Activated naive CD8-positive, alpha-beta T cell treated with anti-CD3 and anti-CD28 coated beads, Interleukin-2, amount 10 ng/mL, durations not matched to agents 7 days and 5 days (primary cell): ENCODE data around the gene UGGT2. TPM values are rescaled to one million over a fixed set of nuclear protein-coding genes. Genes with fewer than 3 reads are reported as not detected.
"Not testable (repeated sequence)": the region's sequence is repeated elsewhere in the genome, so short reads cannot be mapped to it uniquely, and the experiment has no call there.

ENCODE experiments used
- ATAC-seq: fragments of 150-1000 bp; cut with Tn5 transposase; one replicate; pipeline ENCODE4 v1.10.0; 2021; ENCODE audit warnings: low read depth, moderate library complexity
- POLR2A ChIA-PET: fragments of 350-600 bp; sonication (Branson Sonifier 250); formaldehyde crosslinking; loops from one replicate; lab custom pipeline; 2021; ENCODE audit warnings: antibody characterized with exemption; lab: Charles Lee
- DNase-seq: peaks from one replicate; pipeline ENCODE4 v3.0.0; 2021
- H3K27ac Mint-ChIP-seq: one replicate; pipeline ENCODE4 v1.8.0; 2022; ENCODE audit warnings: mild to moderate bottlenecking, mixed read lengths
- H3K27me3 Mint-ChIP-seq: one replicate; pipeline ENCODE4 v1.8.0; 2022; ENCODE audit warnings: mild to moderate bottlenecking, moderate library complexity, mixed read lengths
- H3K36me3 Mint-ChIP-seq: one replicate; pipeline ENCODE4 v1.8.0; 2021; ENCODE audit warnings: mild to moderate bottlenecking, mixed read lengths
- H3K4me1 Mint-ChIP-seq: one replicate; pipeline ENCODE4 v1.8.0; 2021; ENCODE audit warnings: mixed read lengths
- H3K4me3 Mint-ChIP-seq: one replicate; pipeline ENCODE4 v1.8.0; 2022; ENCODE audit warnings: mild to moderate bottlenecking, moderate library complexity, mixed read lengths
- H3K9me3 Mint-ChIP-seq: one replicate; pipeline ENCODE4 v1.8.0; 2021; ENCODE audit warnings: mixed read lengths
- total RNA-seq, 2 experiments: library from RNA; stranded (reverse); gene quantifications; one replicate each; pipeline ENCODE4 v1.2.3, GENCODE V29; 2021

UGGT2 gene
- total RNA-seq, 2 experiments from 2014 or later, result 0.42 TPM; not detected in 1

- no peaks in the 10 kb centered on the region for H3K4me1 Mint-ChIP-seq
- H3K36me3 Mint-ChIP-seq, result no peaks in the 10 kb centered on the region
- ATAC-seq (no peak), DNase-seq (no peak)
- no peaks in the 10 kb centered on the region for H3K9me3 Mint-ChIP-seq
- no peak overlapping the region for H3K27ac Mint-ChIP-seq
- POLR2A ChIA-PET, result no interaction called here
- H3K4me3 Mint-ChIP-seq, result no peak overlapping the region
- no peaks in the 10 kb centered on the region for H3K27me3 Mint-ChIP-seq
These were observed 65.4 kb downstream of the UGGT2 start for GRCh38 chr13:95987841-95988240.

- DNase-seq (no peak), ATAC-seq (no peak)
- no peaks in the 10 kb centered on the region for H3K4me1 Mint-ChIP-seq
- POLR2A ChIA-PET, result no interaction called here
- no peaks in the 10 kb centered on the region for H3K36me3 Mint-ChIP-seq
- no peak overlapping the region for H3K27ac Mint-ChIP-seq
- no peak overlapping the region for H3K4me3 Mint-ChIP-seq
- H3K9me3 Mint-ChIP-seq, result no peaks in the 10 kb centered on the region
- H3K27me3 Mint-ChIP-seq, result no peaks in the 10 kb centered on the region
These were observed 71.1 kb downstream of the UGGT2 start for GRCh38 chr13:95982144-95982543.

GRCh38 chr13:95972651-95973050 is 80.5 kb downstream of the UGGT2 start:
- H3K4me1 Mint-ChIP-seq, H3K36me3 Mint-ChIP-seq, DNase-seq, ATAC-seq, H3K9me3 Mint-ChIP-seq, H3K4me3 Mint-ChIP-seq, H3K27ac Mint-ChIP-seq, POLR2A ChIA-PET, H3K27me3 Mint-ChIP-seq: not testable (repeated sequence)

GRCh38 chr13:95970878-95971277 is 82.3 kb downstream of the UGGT2 start:
- no peaks in the 10 kb centered on the region for H3K4me1 Mint-ChIP-seq
- no peak for DNase-seq
- H3K36me3 Mint-ChIP-seq, result no peaks in the 10 kb centered on the region
- H3K4me3 Mint-ChIP-seq, result no peak overlapping the region
- no peak for ATAC-seq
- peaks cover under 1% of the 10 kb centered on the region for H3K9me3 Mint-ChIP-seq
- no peaks in the 10 kb centered on the region for H3K27me3 Mint-ChIP-seq
- POLR2A ChIA-PET, result no interaction called here
- H3K27ac Mint-ChIP-seq, result no peak overlapping the region

- ATAC-seq, result no peak
- POLR2A ChIA-PET, result no interaction called here
- Mint-ChIP-seq H3K9me3 (no peaks in the 10 kb centered on the region), H3K4me1 (no peaks in the 10 kb centered on the region), H3K27me3 (no peaks in the 10 kb centered on the region), H3K27ac (no peak overlapping the region), H3K36me3 (no peaks in the 10 kb centered on the region), H3K4me3 (no peak overlapping the region)
- no peak for DNase-seq
These were observed 84.3 kb downstream of the UGGT2 start for GRCh38 chr13:95968906-95969305.

- POLR2A ChIA-PET, result no interaction called here
- H3K27ac Mint-ChIP-seq, result no peak overlapping the region
- H3K27me3 Mint-ChIP-seq, result no peaks in the 10 kb centered on the region
- no peaks in the 10 kb centered on the region for H3K36me3 Mint-ChIP-seq
- H3K9me3 Mint-ChIP-seq, result peaks cover 9% of the 10 kb centered on the region
- no peak for DNase-seq
- H3K4me3 Mint-ChIP-seq, result no peak overlapping the region
- ATAC-seq, result no peak
- no peaks in the 10 kb centered on the region for H3K4me1 Mint-ChIP-seq
These were observed 95.9 kb downstream of the UGGT2 start for GRCh38 chr13:95957331-95957730.

- Mint-ChIP-seq H3K4me1 (no peaks in the 10 kb centered on the region), H3K4me3 (no peak overlapping the region), H3K27me3 (no peaks in the 10 kb centered on the region), H3K36me3 (no peaks in the 10 kb centered on the region), H3K9me3 (peaks cover 9% of the 10 kb centered on the region), H3K27ac (no peak overlapping the region)
- ATAC-seq (no peak), DNase-seq (no peak)
- POLR2A ChIA-PET, result no interaction called here
These were observed 96.5 kb downstream of the UGGT2 start for GRCh38 chr13:95956589-95957148.

GRCh38 chr13:95955719-95956118 is 97.5 kb downstream of the UGGT2 start:
- ATAC-seq (no peak), DNase-seq (no peak)
- Mint-ChIP-seq H3K4me3 (no peak overlapping the region), H3K27ac (no peak overlapping the region), H3K9me3 (peaks cover 9% of the 10 kb centered on the region), H3K27me3 (no peaks in the 10 kb centered on the region), H3K36me3 (no peaks in the 10 kb centered on the region), H3K4me1 (no peaks in the 10 kb centered on the region)
- POLR2A ChIA-PET, result no interaction called here

GRCh38 chr13:95955255-95955654 is 97.9 kb downstream of the UGGT2 start:
- no peaks in the 10 kb centered on the region for H3K4me1 Mint-ChIP-seq
- no peaks in the 10 kb centered on the region for H3K36me3 Mint-ChIP-seq
- ATAC-seq (no peak), DNase-seq (no peak)
- no peaks in the 10 kb centered on the region for H3K27me3 Mint-ChIP-seq
- H3K9me3 Mint-ChIP-seq, result peaks cover 9% of the 10 kb centered on the region
- POLR2A ChIA-PET, result no interaction called here
- H3K27ac Mint-ChIP-seq, result no peak overlapping the region
- no peak overlapping the region for H3K4me3 Mint-ChIP-seq

- POLR2A ChIA-PET, result no interaction called here
- ATAC-seq, result no peak
- peaks cover 2% of the 10 kb centered on the region for H3K9me3 Mint-ChIP-seq
- DNase-seq, result no peak
- H3K27ac Mint-ChIP-seq, result no peak overlapping the region
- H3K4me1 Mint-ChIP-seq, result no peaks in the 10 kb centered on the region
- H3K27me3 Mint-ChIP-seq, result no peaks in the 10 kb centered on the region
- H3K36me3 Mint-ChIP-seq, result no peaks in the 10 kb centered on the region
- no peak overlapping the region for H3K4me3 Mint-ChIP-seq
These were observed 98.9 kb downstream of the UGGT2 start for GRCh38 chr13:95954266-95954665.

GRCh38 chr13:95950103-95950502 is 103.1 kb downstream of the UGGT2 start:
- POLR2A ChIA-PET, result no interaction called here
- ATAC-seq, result no peak
- Mint-ChIP-seq H3K27ac (no peak overlapping the region), H3K9me3 (peaks cover 2% of the 10 kb centered on the region), H3K4me1 (no peaks in the 10 kb centered on the region), H3K36me3 (no peaks in the 10 kb centered on the region), H3K4me3 (no peak overlapping the region), H3K27me3 (no peaks in the 10 kb centered on the region)
- DNase-seq, result no peak

GRCh38 chr13:95948656-95949055 is 104.5 kb downstream of the UGGT2 start:
- H3K27ac Mint-ChIP-seq, result no peak overlapping the region

GRCh38 chr13:95937714-95938320 is 115.4 kb downstream of the UGGT2 start:
- POLR2A ChIA-PET, result no interaction called here
- Mint-ChIP-seq H3K27me3 (no peaks in the 10 kb centered on the region), H3K36me3 (no peaks in the 10 kb centered on the region), H3K27ac (no peak overlapping the region), H3K9me3 (peaks cover 2% of the 10 kb centered on the region), H3K4me3 (no peak overlapping the region), H3K4me1 (no peaks in the 10 kb centered on the region)
- no peak for DNase-seq
- no peak for ATAC-seq

More at GRCh38 chr13:95948656-95949055, 104.5 kb downstream of the UGGT2 start:
- Mint-ChIP-seq H3K27me3 (no peaks in the 10 kb centered on the region), H3K4me1 (no peaks in the 10 kb centered on the region), H3K36me3 (no peaks in the 10 kb centered on the region), H3K9me3 (peaks cover 2% of the 10 kb centered on the region), H3K4me3 (no peak overlapping the region)
- POLR2A ChIA-PET, result no interaction called here
- ATAC-seq (no peak), DNase-seq (no peak)

- POLR2A ChIA-PET, result no interaction called here
- no peak for ATAC-seq
- no peak overlapping the region for H3K4me3 Mint-ChIP-seq
- peaks cover 8% of the 10 kb centered on the region for H3K9me3 Mint-ChIP-seq
- no peaks in the 10 kb centered on the region for H3K36me3 Mint-ChIP-seq
- no peak for DNase-seq
- no peaks in the 10 kb centered on the region for H3K27me3 Mint-ChIP-seq
- no peaks in the 10 kb centered on the region for H3K4me1 Mint-ChIP-seq
- H3K27ac Mint-ChIP-seq, result no peak overlapping the region
These were observed 121.7 kb downstream of the UGGT2 start for GRCh38 chr13:95931300-95932025.
